ENCODE results near the gene RFNG. TPM values are rescaled to one million over a fixed set of nuclear protein-coding genes. Genes with fewer than 3 reads are reported as not detected.

Gene RFNG
- total RNA-seq, 1 experiment from 2014 or later: 43.4 TPM

- ATAC-seq: peak; percentile 21; the same call in 1 of the 2 replicates
- Histone ChIP-seq H3K4me1 (ENCODE audit: control insufficient read depth, insufficient read depth, low read length) (peaks cover 26% of the 10 kb centered on the region), H3K9me3 (ENCODE audit: control insufficient read depth, insufficient read depth, low read depth, low read length) (no peaks in the 10 kb centered on the region), H3K36me3 (ENCODE audit: control insufficient read depth, insufficient read depth, low read length) (peaks cover 3% of the 10 kb centered on the region; the same call in 1 of the 2 replicates), H3K4me3 (ENCODE audit: low read depth in 2 of 2, low read length in 2 of 2) (no peak overlapping the region), H3K27ac (ENCODE audit: low read length) (no peak overlapping the region), H3K27me3 (ENCODE audit: control insufficient read depth, insufficient read depth, low read length) (no peaks in the 10 kb centered on the region)
- DNase-seq (ENCODE audit: low read depth, low spot score): no peak
- in situ Hi-C loops (cut with HindIII; ENCODE audit: low pct_unique_long_range_greater_than_20kb, low sequenced_read_pairs) (no loop called here), intact Hi-C loops (cut with micrococcal nuclease; ENCODE audit: unreplicated experiment) (no loop called here)
- no TSS peak for BruUV-seq (replicated peaks)
- ChIA-PET POLR2A (no interaction called here), CTCF (no interaction called here)
- no peak for TF ChIP-seq CTCF (IDR thresholded peaks at IDR 0.05)
- TF ChIP-seq SIN3A (IDR thresholded peaks at IDR 0.05; ENCODE audit: borderline replicate concordance, insufficient read depth, low read depth, low read length): no peak
- no peak for TF ChIP-seq TCF7L2 (IDR thresholded peaks at IDR 0.05; ENCODE audit: low read depth, low read length)
- TF ChIP-seq REST (IDR thresholded peaks at IDR 0.05; ENCODE audit: insufficient read depth in 1 of 2, low read depth in 2 of 2, low read length in 1 of 2): no peak
- no peak for TF ChIP-seq POLR2AphosphoS5 (IDR thresholded peaks at IDR 0.05; ENCODE audit: low read depth, low read length)
Observed at GRCh38 chr17:82062076-82062983, 10.7 kb upstream of the RFNG start.

GRCh38 chr17:82061047-82061925 is 9.7 kb upstream of the RFNG start:
- DNase-seq (ENCODE audit: low read depth, low spot score) (no peak), ATAC-seq (no peak)
- peaks cover 3% of the 10 kb centered on the region; the same call in 1 of the 2 replicates for H3K36me3 ChIP-seq (ENCODE audit: control insufficient read depth, insufficient read depth, low read length)
- no peak for TF ChIP-seq CTCF (IDR thresholded peaks at IDR 0.05)
- TF ChIP-seq SIN3A (IDR thresholded peaks at IDR 0.05; ENCODE audit: borderline replicate concordance, insufficient read depth, low read depth, low read length): no peak
- TF ChIP-seq POLR2AphosphoS5 (IDR thresholded peaks at IDR 0.05; ENCODE audit: low read depth, low read length): no peak
- no peak for TF ChIP-seq REST (IDR thresholded peaks at IDR 0.05; ENCODE audit: insufficient read depth in 1 of 2, low read depth in 2 of 2, low read length in 1 of 2)
- TF ChIP-seq TCF7L2 (IDR thresholded peaks at IDR 0.05; ENCODE audit: low read depth, low read length): no peak
- H3K9me3 ChIP-seq (ENCODE audit: control insufficient read depth, insufficient read depth, low read depth, low read length): no peaks in the 10 kb centered on the region
- peaks cover 28% of the 10 kb centered on the region for H3K4me1 ChIP-seq (ENCODE audit: control insufficient read depth, insufficient read depth, low read length)
- in situ Hi-C loops (cut with HindIII; ENCODE audit: low pct_unique_long_range_greater_than_20kb, low sequenced_read_pairs) (no loop called here), intact Hi-C loops (cut with micrococcal nuclease; ENCODE audit: unreplicated experiment) (no loop called here)
- H3K4me3 ChIP-seq (ENCODE audit: low read depth in 2 of 2, low read length in 2 of 2): no peak overlapping the region
- no peaks in the 10 kb centered on the region for H3K27me3 ChIP-seq (ENCODE audit: control insufficient read depth, insufficient read depth, low read length)
- CTCF ChIA-PET: no interaction called here
- POLR2A ChIA-PET: no interaction called here
- no peak overlapping the region for H3K27ac ChIP-seq (ENCODE audit: low read length)
- BruUV-seq (replicated peaks): no TSS peak

Measured in Panc1 (cell line).